SK-N-SH (cell line): Measurements from ENCODE around the gene LARGE1.

ENCODE experiments used
- CTCF ChIP-seq: fragments of 200-600 bp; sonication (generic); IDR thresholded peaks from 2 replicates; pipeline ENCODE4 v1.6.1; 2017; ENCODE audit warnings: antibody characterized with exemption, mild to moderate bottlenecking, moderate library complexity
- EP300 ChIP-seq, 2 experiments: IDR thresholded peaks; 2 replicates each; pipeline versions ENCODE4 v1.4.0 to v1.6.1; 2012; ENCODE audit warnings: borderline replicate concordance in 1 of 2, low read depth in 1 of 2, low read length in 1 of 2
- EZH2phosphoT487 ChIP-seq: fragments of 200-600 bp; sonication (generic); IDR thresholded peaks from 2 replicates; pipeline ENCODE4 v1.6.1; 2017; ENCODE audit warnings: low read depth, mixed run types, mild to moderate bottlenecking, antibody characterized with exemption, moderate library complexity, borderline replicate concordance
- FOXJ3 ChIP-seq: sonication (generic); formaldehyde crosslinking; IDR thresholded peaks from 2 replicates; pipeline ENCODE4 v1.5.1; 2020; ENCODE audit warnings: mild to moderate bottlenecking, missing genetic modification reagents
- GABPA ChIP-seq: IDR thresholded peaks from 2 replicates; pipeline ENCODE4 v1.4.0; 2012; ENCODE audit warnings: low read depth, mild to moderate bottlenecking
- GATA2 ChIP-seq: sonication (generic); formaldehyde crosslinking; IDR thresholded peaks from 2 replicates; pipeline ENCODE4 v1.5.0; 2020; ENCODE audit warnings: mild to moderate bottlenecking, missing genetic modification reagents
- MAX ChIP-seq: IDR thresholded peaks from 2 replicates; pipeline ENCODE4 v1.4.0; 2012; ENCODE audit warnings: low read depth
- NRF1 ChIP-seq: IDR thresholded peaks from 2 replicates; pipeline ENCODE4 v1.6.1; 2012; ENCODE audit warnings: low read depth, mild to moderate bottlenecking, low read length
- POLR2AphosphoS5 ChIP-seq: IDR thresholded peaks from 2 replicates; pipeline ENCODE4 v1.6.1; 2012; ENCODE audit warnings: low read depth, low read length
- RCOR1 ChIP-seq: fragments of 150-350 bp; IDR thresholded peaks from 2 replicates; pipeline ENCODE4 v1.6.1; 2017; ENCODE audit warnings: antibody characterized with exemption, low read length
- RFX5 ChIP-seq: IDR thresholded peaks from 2 replicates; pipeline ENCODE4 v1.6.1; 2012; ENCODE audit warnings: mild to moderate bottlenecking, improper control_type of control experiment, low read length
- SMC3 ChIP-seq: IDR thresholded peaks from 2 replicates; pipeline ENCODE4 v1.6.1; 2012; ENCODE audit warnings: low read depth, low read length, improper control_type of control experiment
- TAF1 ChIP-seq: IDR thresholded peaks from 2 replicates; pipeline ENCODE4 v1.6.1; 2012; ENCODE audit warnings: low read depth, mild to moderate bottlenecking, low read length, moderate library complexity, borderline replicate concordance
- TCF12 ChIP-seq: IDR thresholded peaks from 2 replicates; pipeline ENCODE4 v1.4.0; 2012

- TF ChIP-seq TAF1 (no peak), EZH2phosphoT487 (no peak), TCF12 (no peak), EP300 (IDR thresholded peaks at IDR 0.05; ENCODE audit: borderline replicate concordance in 1 of 2, low read depth in 1 of 2, low read length in 1 of 2) (no peak), RCOR1 (no peak), POLR2AphosphoS5 (no peak), GABPA (no peak), GATA2 (CRISPR knock-in tag) (no peak), RFX5 (no peak), FOXJ3 (CRISPR knock-in tag) (no peak), MAX (no peak), NRF1 (no peak), SMC3 (no peak), CTCF (no peak)
These were observed 463.8 kb downstream of the LARGE1 start for GRCh38 chr22:33456511-33456910.
